IPS-18c (cell line): ENCODE results near the gene C1orf53.
"Not testable (repeated sequence)": the region's sequence is repeated elsewhere in the genome, so short reads cannot be mapped to it uniquely, and the experiment has no call there.

Experiments used
- H3K4me3 ChIP-seq: 2 replicates; pipeline ENCODE4 v1.7.0; 2013; ENCODE audit warnings: low read depth, mild to moderate bottlenecking, low read length, moderate library complexity; ENCODE audit not compliant: insufficient read depth
- H3K9me3 ChIP-seq: one replicate; pipeline ENCODE4 v1.6.1; 2013; ENCODE audit warnings: mild to moderate bottlenecking, low read length, moderate library complexity; ENCODE audit not compliant: control insufficient read depth, insufficient read depth

C1orf53 gene

GRCh38 chr1:197937892-197938291, 35.5 kb downstream of the C1orf53 start:
- Histone ChIP-seq H3K4me3 (no peak overlapping the region), H3K9me3 (no peaks in the 10 kb centered on the region)

GRCh38 chr1:197939159-197939980, 36.9 kb downstream of the C1orf53 start:
- not testable (repeated sequence) for H3K9me3 ChIP-seq, H3K4me3 ChIP-seq

GRCh38 chr1:197942042-197942441, 39.6 kb downstream of the C1orf53 start:
- H3K4me3 ChIP-seq, result no peak overlapping the region
- no peaks in the 10 kb centered on the region for H3K9me3 ChIP-seq

- H3K9me3 ChIP-seq, result no peaks in the 10 kb centered on the region
Measured at GRCh38 chr1:197944485-197944884, 42.1 kb downstream of the C1orf53 start.

GRCh38 chr1:197948926-197949899, 46.8 kb downstream of the C1orf53 start:
- H3K9me3 ChIP-seq, result no peaks in the 10 kb centered on the region
- H3K4me3 ChIP-seq, result no peak overlapping the region

More at GRCh38 chr1:197944485-197944884, 42.1 kb downstream of the C1orf53 start:
- H3K4me3 ChIP-seq, result no peak overlapping the region

- Histone ChIP-seq H3K9me3 (no peaks in the 10 kb centered on the region), H3K4me3 (no peak overlapping the region)
Measured at GRCh38 chr1:197951089-197951488, 48.7 kb downstream of the C1orf53 start.

GRCh38 chr1:197951617-197952175, 49.3 kb downstream of the C1orf53 start:
- no peaks in the 10 kb centered on the region for H3K9me3 ChIP-seq
- H3K4me3 ChIP-seq, result no peak overlapping the region

- H3K9me3 ChIP-seq, H3K4me3 ChIP-seq: not testable (repeated sequence)
Measured at GRCh38 chr1:197953472-197953871, 51.0 kb downstream of the C1orf53 start.

- Histone ChIP-seq H3K9me3 (peaks cover 2% of the 10 kb centered on the region), H3K4me3 (no peak overlapping the region)
Measured at GRCh38 chr1:197954718-197955418, 52.4 kb downstream of the C1orf53 start.

GRCh38 chr1:197955486-197956394, 53.3 kb downstream of the C1orf53 start:
- Histone ChIP-seq H3K4me3 (no peak overlapping the region), H3K9me3 (peaks cover 2% of the 10 kb centered on the region)
